ENCODE results near the gene TMPRSS4. TPM values are rescaled to one million over a fixed set of nuclear protein-coding genes. Genes with fewer than 3 reads are reported as not detected.

Gene TMPRSS4
- total RNA-seq, 1 experiment from 2014 or later, result 1.4 TPM

DNA sequence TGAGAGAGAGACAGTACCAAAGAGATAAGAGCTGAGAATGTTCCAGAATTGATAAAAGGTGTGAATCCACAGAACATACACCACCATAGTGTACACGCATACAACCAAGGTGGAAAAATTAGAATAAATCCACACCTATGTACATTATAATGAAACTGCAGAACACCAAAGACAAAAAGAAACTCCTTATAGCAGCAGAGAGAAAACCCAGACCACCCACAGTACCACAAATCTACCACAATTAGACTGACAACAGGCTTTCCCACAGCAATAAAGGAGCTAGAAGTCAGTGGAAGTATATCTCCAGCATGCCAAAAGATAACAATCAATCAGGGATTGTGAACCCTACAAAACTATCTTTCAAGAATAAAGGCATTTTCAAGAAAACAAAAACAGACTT, 43.9 kb downstream of the TMPRSS4 start:
- ATAC-seq, result no peak
- Mint-ChIP-seq H3K4me1 (peaks cover 11% of the 10 kb centered on the region), H3K27ac (no peak overlapping the region), H3K36me3 (no peaks in the 10 kb centered on the region; the same call in 1 of the 2 replicates), H3K27me3 (ENCODE audit: low read depth) (no peaks in the 10 kb centered on the region), H3K9me3 (peaks cover 7% of the 10 kb centered on the region; the same call in 1 of the 2 replicates), H3K4me3 (no peak overlapping the region)
- ChIA-PET CTCF (no interaction called here), POLR2A (no interaction called here)
- DNase-seq (ENCODE audit: low spot score), result no peak
- no peak for TF ChIP-seq ZNF416 (CRISPR knock-in tag; IDR thresholded peaks at IDR 0.05)
- TF ChIP-seq, protein P1, sequence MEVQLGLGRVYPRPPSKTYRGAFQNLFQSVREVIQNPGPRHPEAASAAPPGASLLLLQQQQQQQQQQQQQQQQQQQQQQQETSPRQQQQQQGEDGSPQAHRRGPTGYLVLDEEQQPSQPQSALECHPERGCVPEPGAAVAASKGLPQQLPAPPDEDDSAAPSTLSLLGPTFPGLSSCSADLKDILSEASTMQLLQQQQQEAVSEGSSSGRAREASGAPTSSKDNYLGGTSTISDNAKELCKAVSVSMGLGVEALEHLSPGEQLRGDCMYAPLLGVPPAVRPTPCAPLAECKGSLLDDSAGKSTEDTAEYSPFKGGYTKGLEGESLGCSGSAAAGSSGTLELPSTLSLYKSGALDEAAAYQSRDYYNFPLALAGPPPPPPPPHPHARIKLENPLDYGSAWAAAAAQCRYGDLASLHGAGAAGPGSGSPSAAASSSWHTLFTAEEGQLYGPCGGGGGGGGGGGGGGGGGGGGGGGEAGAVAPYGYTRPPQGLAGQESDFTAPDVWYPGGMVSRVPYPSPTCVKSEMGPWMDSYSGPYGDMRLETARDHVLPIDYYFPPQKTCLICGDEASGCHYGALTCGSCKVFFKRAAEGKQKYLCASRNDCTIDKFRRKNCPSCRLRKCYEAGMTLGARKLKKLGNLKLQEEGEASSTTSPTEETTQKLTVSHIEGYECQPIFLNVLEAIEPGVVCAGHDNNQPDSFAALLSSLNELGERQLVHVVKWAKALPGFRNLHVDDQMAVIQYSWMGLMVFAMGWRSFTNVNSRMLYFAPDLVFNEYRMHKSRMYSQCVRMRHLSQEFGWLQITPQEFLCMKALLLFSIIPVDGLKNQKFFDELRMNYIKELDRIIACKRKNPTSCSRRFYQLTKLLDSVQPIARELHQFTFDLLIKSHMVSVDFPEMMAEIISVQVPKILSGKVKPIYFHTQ (CRISPR knock-in tag; IDR thresholded peaks at IDR 0.05), result no peak
- no peak for TF ChIP-seq ZNF121 (CRISPR knock-in tag; IDR thresholded peaks at IDR 0.05)
- TF ChIP-seq, protein P2, sequence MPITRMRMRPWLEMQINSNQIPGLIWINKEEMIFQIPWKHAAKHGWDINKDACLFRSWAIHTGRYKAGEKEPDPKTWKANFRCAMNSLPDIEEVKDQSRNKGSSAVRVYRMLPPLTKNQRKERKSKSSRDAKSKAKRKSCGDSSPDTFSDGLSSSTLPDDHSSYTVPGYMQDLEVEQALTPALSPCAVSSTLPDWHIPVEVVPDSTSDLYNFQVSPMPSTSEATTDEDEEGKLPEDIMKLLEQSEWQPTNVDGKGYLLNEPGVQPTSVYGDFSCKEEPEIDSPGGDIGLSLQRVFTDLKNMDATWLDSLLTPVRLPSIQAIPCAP (CRISPR knock-in tag; IDR thresholded peaks at IDR 0.05), result no peak
- TF ChIP-seq EMX1 (CRISPR knock-in tag; IDR thresholded peaks at IDR 0.05), result no peak
- TF ChIP-seq, protein P3, sequence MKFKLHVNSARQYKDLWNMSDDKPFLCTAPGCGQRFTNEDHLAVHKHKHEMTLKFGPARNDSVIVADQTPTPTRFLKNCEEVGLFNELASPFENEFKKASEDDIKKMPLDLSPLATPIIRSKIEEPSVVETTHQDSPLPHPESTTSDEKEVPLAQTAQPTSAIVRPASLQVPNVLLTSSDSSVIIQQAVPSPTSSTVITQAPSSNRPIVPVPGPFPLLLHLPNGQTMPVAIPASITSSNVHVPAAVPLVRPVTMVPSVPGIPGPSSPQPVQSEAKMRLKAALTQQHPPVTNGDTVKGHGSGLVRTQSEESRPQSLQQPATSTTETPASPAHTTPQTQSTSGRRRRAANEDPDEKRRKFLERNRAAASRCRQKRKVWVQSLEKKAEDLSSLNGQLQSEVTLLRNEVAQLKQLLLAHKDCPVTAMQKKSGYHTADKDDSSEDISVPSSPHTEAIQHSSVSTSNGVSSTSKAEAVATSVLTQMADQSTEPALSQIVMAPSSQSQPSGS (CRISPR knock-in tag; IDR thresholded peaks at IDR 0.05; ENCODE audit: borderline replicate concordance, low read depth), result no peak
- no peak for TF ChIP-seq JUN (CRISPR knock-in tag; IDR thresholded peaks at IDR 0.05)
- no peak for TF ChIP-seq TEAD1 (CRISPR knock-in tag; IDR thresholded peaks at IDR 0.05)
- no peak for TF ChIP-seq ATF1 (CRISPR knock-in tag; IDR thresholded peaks at IDR 0.05)
- TF ChIP-seq, protein P4, sequence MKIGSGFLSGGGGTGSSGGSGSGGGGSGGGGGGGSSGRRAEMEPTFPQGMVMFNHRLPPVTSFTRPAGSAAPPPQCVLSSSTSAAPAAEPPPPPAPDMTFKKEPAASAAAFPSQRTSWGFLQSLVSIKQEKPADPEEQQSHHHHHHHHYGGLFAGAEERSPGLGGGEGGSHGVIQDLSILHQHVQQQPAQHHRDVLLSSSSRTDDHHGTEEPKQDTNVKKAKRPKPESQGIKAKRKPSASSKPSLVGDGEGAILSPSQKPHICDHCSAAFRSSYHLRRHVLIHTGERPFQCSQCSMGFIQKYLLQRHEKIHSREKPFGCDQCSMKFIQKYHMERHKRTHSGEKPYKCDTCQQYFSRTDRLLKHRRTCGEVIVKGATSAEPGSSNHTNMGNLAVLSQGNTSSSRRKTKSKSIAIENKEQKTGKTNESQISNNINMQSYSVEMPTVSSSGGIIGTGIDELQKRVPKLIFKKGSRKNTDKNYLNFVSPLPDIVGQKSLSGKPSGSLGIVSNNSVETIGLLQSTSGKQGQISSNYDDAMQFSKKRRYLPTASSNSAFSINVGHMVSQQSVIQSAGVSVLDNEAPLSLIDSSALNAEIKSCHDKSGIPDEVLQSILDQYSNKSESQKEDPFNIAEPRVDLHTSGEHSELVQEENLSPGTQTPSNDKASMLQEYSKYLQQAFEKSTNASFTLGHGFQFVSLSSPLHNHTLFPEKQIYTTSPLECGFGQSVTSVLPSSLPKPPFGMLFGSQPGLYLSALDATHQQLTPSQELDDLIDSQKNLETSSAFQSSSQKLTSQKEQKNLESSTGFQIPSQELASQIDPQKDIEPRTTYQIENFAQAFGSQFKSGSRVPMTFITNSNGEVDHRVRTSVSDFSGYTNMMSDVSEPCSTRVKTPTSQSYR (CRISPR knock-in tag; IDR thresholded peaks at IDR 0.05), result no peak
- TF ChIP-seq FOXK1 (CRISPR knock-in tag; IDR thresholded peaks at IDR 0.05), result no peak
- no peak for TF ChIP-seq CREM (CRISPR knock-in tag; IDR thresholded peaks at IDR 0.05)

DNA sequence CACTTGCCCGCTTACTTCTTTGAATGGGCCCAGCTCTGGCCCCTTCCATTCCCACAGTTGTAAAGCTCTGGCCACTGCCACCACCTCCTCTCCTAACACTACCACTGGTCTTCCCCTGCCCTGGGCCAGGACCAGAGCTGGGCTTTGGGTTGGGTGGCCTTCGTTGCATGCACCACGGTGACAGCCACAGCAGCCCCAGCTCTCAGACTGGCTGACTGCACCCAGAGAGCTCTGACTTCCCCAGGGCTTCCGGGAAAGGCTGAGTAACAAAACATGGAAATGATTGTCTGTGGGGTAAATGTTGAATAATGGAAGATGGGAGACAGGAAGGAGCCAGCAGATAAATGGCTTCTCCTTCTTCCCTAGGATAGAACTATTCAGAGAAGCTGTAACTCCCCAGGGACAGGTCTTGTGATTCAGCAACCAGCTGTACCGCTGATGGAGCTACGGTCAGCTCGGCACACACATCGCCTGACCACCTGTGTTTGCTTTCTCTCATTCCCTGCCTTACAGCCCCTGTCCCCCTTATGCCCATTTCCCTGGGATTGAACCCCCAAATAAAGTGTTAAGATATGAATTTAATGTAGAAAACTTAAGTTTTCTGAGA, 48.2 kb downstream of the TMPRSS4 start:
- DNase-seq (ENCODE audit: low spot score) (no peak), ATAC-seq (no peak)
- Mint-ChIP-seq H3K4me3 (no peak overlapping the region), H3K27me3 (ENCODE audit: low read depth) (peaks cover 2% of the 10 kb centered on the region; the same call in 1 of the 2 replicates), H3K36me3 (no peaks in the 10 kb centered on the region; the same call in 1 of the 2 replicates), H3K9me3 (peaks cover 7% of the 10 kb centered on the region; the same call in 1 of the 2 replicates), H3K4me1 (peaks cover 4% of the 10 kb centered on the region; the same call in 1 of the 2 replicates), H3K27ac (no peak overlapping the region)
- no peak for TF ChIP-seq ZNF219 (CRISPR knock-in tag; IDR thresholded peaks at IDR 0.05; ENCODE audit: borderline replicate concordance)
- TF ChIP-seq NFYB (CRISPR knock-in tag; conservative IDR thresholded peaks at IDR 0.05; ENCODE audit: low read depth), result no peak
- ChIA-PET POLR2A (no interaction called here), CTCF (no interaction called here)

Data from WTC11 (cell line).